K562 (cell line): ENCODE measurements around the gene AAR2. TPM values are rescaled to one million over a fixed set of nuclear protein-coding genes. Genes with fewer than 3 reads are reported as not detected.

Experiments used
- ATAC-seq: fragments of 200-7000 bp; cut with Tn5 transposase; 3 replicates; pipeline ENCODE4 v1.9.1; 2020; ENCODE audit warnings: moderate library complexity
- BruUV-seq: library from RNA; stranded (reverse); fragments of 400-500 nt; replicated peaks from 2 replicates; lab custom pipeline; 2021; lab: Mats Ljungman, UMichigan
- CTCF ChIA-PET: fragments of 300-600 bp; formaldehyde crosslinking; extraction: SDS; loops from one replicate; lab custom pipeline; 2021; ENCODE audit warnings: low intra/inter-chr PET ratio; lab: Yijun Ruan, JAX
- POLR2A ChIA-PET: fragments of 300-600, 350-650 bp; sonication (Branson Sonifier 250); formaldehyde crosslinking; extraction: SDS; loops from one replicate; lab custom pipeline; 2021; ENCODE audit warnings: antibody characterized with exemption, inconsistent platforms; lab: Yijun Ruan, JAX
- DNase-seq, 4 experiments: peaks; one replicate each; pipeline versions ENCODE4 v3.0.0 to v3.0.0-alpha.2; 2011 to 2018; ENCODE audit warnings: low spot score in 3 of 4, mixed read lengths in 3 of 4; ENCODE audit errors: extremely low read depth in 1 of 4
- FAIRE-seq: peaks from 2 replicates; lab custom pipeline; 2011; peaks lifted over from hg19 to GRCh38; lab: Jason Lieb, UNC
- H2AFZ ChIP-seq: 2 replicates; pipeline ENCODE4 v1.6.0; 2011; ENCODE audit warnings: low read depth, low read length, control low read depth, inconsistent platforms
- H3K27ac ChIP-seq: fragments of 200-600 bp; 3 replicates; pipeline ENCODE4 v1.8.0; 2011; ENCODE audit warnings: low read depth, mild to moderate bottlenecking, control low read depth, inconsistent platforms, low read length, moderate library complexity, mixed read lengths; ENCODE audit errors: extremely low read depth
- H3K27me3 ChIP-seq, 2 experiments: fragments of 300-600 bp in 1 of 2; 2 replicates in 1 of 2; 3 replicates in 1 of 2; pipeline versions ENCODE4 v1.6.0 to v1.8.0; 2011; ENCODE audit warnings: inconsistent platforms in 2 of 2, low read length in 2 of 2, mild to moderate bottlenecking in 1 of 2, mixed read lengths in 1 of 2, moderate library complexity in 1 of 2; ENCODE audit not compliant: control insufficient read depth in 2 of 2, insufficient read depth in 2 of 2
- H3K36me3 ChIP-seq: fragments of 300-600 bp; 3 replicates; pipeline ENCODE4 v1.8.0; 2011; ENCODE audit warnings: mild to moderate bottlenecking, low read length, inconsistent platforms; ENCODE audit not compliant: control insufficient read depth, insufficient read depth
- H3K4me1 ChIP-seq, 2 experiments: fragments of 200-600 bp in 1 of 2; replicated peaks in 1 of 2; 2 replicates in 1 of 2; 3 replicates in 1 of 2; pipeline versions ENCODE4 v1.5.1 to v1.8.0; 2011; ENCODE audit warnings: inconsistent platforms in 2 of 2, low read length in 2 of 2, mild to moderate bottlenecking in 1 of 2, mixed read lengths in 1 of 2, moderate library complexity in 1 of 2; ENCODE audit not compliant: control insufficient read depth in 2 of 2, insufficient read depth in 2 of 2
- H3K4me2 ChIP-seq: 2 replicates; pipeline ENCODE4 v1.6.1; 2011; ENCODE audit warnings: low read length, control low read depth, inconsistent platforms, mixed read lengths; ENCODE audit not compliant: insufficient read depth
- H3K4me3 ChIP-seq: fragments of 200-600 bp; sonication (generic), shearing (Covaris generic); 2 replicates; pipeline ENCODE4 v1.5.1; 2016; ENCODE audit warnings: control low read depth, inconsistent platforms
- H3K79me2 ChIP-seq: fragments of 200-600 bp; 3 replicates; pipeline ENCODE4 v1.8.0; 2011; ENCODE audit warnings: low read length, inconsistent platforms; ENCODE audit not compliant: control insufficient read depth, insufficient read depth
- H3K9ac ChIP-seq, 2 experiments: 2 replicates each; pipeline versions ENCODE4 v1.6.0 to v1.6.1; 2011; ENCODE audit warnings: low read depth in 2 of 2, low read length in 2 of 2, control low read depth in 1 of 2, inconsistent platforms in 1 of 2, mild to moderate bottlenecking in 1 of 2, mixed read lengths in 1 of 2; ENCODE audit not compliant: insufficient read depth in 1 of 2
- H3K9me1 ChIP-seq: one replicate; pipeline ENCODE4 v1.6.0; 2011; ENCODE audit warnings: inconsistent platforms, mild to moderate bottlenecking, low read length, moderate library complexity; ENCODE audit not compliant: control insufficient read depth, insufficient read depth
- H3K9me3 ChIP-seq: replicated peaks from 2 replicates; pipeline ENCODE4 v1.5.1; 2011; ENCODE audit warnings: low read depth, low read length, inconsistent platforms; ENCODE audit not compliant: control insufficient read depth, insufficient read depth
- H4K20me1 ChIP-seq: replicated peaks from 2 replicates; pipeline ENCODE4 v1.6.1; 2011; ENCODE audit warnings: low read length, inconsistent platforms, mixed read lengths; ENCODE audit not compliant: control insufficient read depth, insufficient read depth
- CBX3 ChIP-seq, 2 experiments: IDR thresholded peaks; 1 replicate in 1 of 2; 2 replicates in 1 of 2; pipeline ENCODE4 v1.6.1; 2012; ENCODE audit warnings: inconsistent platforms in 2 of 2, low read length in 2 of 2, borderline replicate concordance in 1 of 2, control low read depth in 1 of 2
- CCNT2 ChIP-seq: IDR thresholded peaks from 2 replicates; pipeline ENCODE4 v1.6.1; 2011; ENCODE audit warnings: borderline replicate concordance, low read depth, mild to moderate bottlenecking, moderate library complexity, mixed read lengths, low read length; ENCODE audit not compliant: insufficient read length; ENCODE audit errors: extremely low read depth
- EP300 ChIP-seq: IDR thresholded peaks from 2 replicates; pipeline ENCODE4 v1.6.1; 2012; ENCODE audit warnings: low read length, improper control_type of control experiment
- FOXJ2 ChIP-seq: fragments of 200-800 bp; sonication (Bioruptor generic); IDR thresholded peaks from 2 replicates; pipeline ENCODE4 v1.6.1; 2016; ENCODE audit warnings: missing genetic modification characterization, missing compliant biosample characterization
- FOXJ3 ChIP-seq: sonication (generic); formaldehyde crosslinking; IDR thresholded peaks from 2 replicates; pipeline ENCODE4 v1.4.0; 2020; ENCODE audit warnings: mild to moderate bottlenecking, missing genetic modification reagents
- LEF1 ChIP-seq: fragments of 450-650 bp; IDR thresholded peaks from 2 replicates; pipeline ENCODE4 v1.6.1; 2016; ENCODE audit warnings: mild to moderate bottlenecking
- TARDBP ChIP-seq: fragments of 450-650 bp; IDR thresholded peaks from 2 replicates; pipeline ENCODE4 v1.6.1; 2016
- ZNF57 ChIP-seq: fragments of 450-650 bp; formaldehyde crosslinking; IDR thresholded peaks from 2 replicates; pipeline ENCODE4 v1.4.0; 2020; ENCODE audit warnings: mild to moderate bottlenecking, moderate library complexity
- WGBS: fragments of 100-300 bp; shearing (Covaris generic); methylation state at CpG from one replicate; pipeline ENCODE4 v1.1.6; 2016; ENCODE audit warnings: low coverage, mixed read lengths; ENCODE audit not compliant: insufficient coverage; ENCODE audit errors: missing lambda C conversion rate; 5-methylcytosine and 5-hydroxymethylcytosine counted together
- in situ Hi-C: fragments of 300-500 bp; cut with MboI; formaldehyde crosslinking; loops from 4 replicates; pipeline ENCODE4 v1.15.0; 2018; ENCODE audit warnings: inconsistent platforms, mixed read lengths
- intact Hi-C: fragments of 100-400 bp; cut with micrococcal nuclease; formaldehyde crosslinking; loops from 2 replicates; pipeline ENCODE4 v1.14.2; 2022
- polyA plus RNA-seq, 8 experiments: library from polyadenylated mRNA; depleted of rRNA in 4 of 8; stranded (reverse) in 5 of 8; unstranded in 3 of 8; fragments of >200 nt; fragmentation: Nextera tagmentation in 2 of 8; fragmentation: Illumina TruSeq in 1 of 8; extraction: Ambion mirVana in 2 of 8; extraction: Trizol in 1 of 8; gene quantifications; 2 replicates each; pipeline versions ENCODE4 v1.2.1 to v1.2.3, GENCODE V29; 2011 to 2014; ENCODE audit warnings: inconsistent platforms in 1 of 8, missing spikeins in 1 of 8
- total RNA-seq, 7 experiments: library from RNA; depleted of rRNA in 6 of 7; stranded (reverse); fragments of >200 nt in 6 of 7; fragmentation: Illumina TruSeq in 2 of 7; extraction: Trizol in 2 of 7; gene quantifications; 2 replicates each; pipeline versions ENCODE4 v1.2.1 to v1.2.3, GENCODE V29; 2011 to 2021; ENCODE audit warnings: low replicate concordance in 1 of 7

The AAR2 gene
- total and polyA plus RNA-seq, 9 of the 15 experiments (the other 6 are each of a cell fraction or from before 2014, with no cell fraction given): 6.5 to 36.2 (median 24.7) TPM

DNA sequence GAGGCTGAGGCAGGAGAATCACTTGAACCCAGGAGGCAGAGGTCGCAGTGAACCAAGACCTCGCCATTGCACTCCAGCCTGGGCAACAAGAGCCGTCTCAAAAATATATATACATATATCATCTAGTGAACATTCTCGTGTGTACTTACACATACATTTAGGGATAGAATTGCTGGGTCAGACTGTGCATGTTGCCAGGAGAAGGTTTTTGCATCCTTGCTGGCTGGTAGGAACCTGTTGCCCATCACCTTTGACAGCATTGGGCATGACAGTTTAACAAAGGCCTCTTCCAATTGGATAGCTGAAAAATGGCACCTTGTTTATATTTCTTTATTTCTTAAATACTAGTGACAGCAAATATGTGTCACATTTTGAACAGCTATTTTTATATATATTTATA is 5.4 kb downstream of the AAR2 start:
- WGBS: 89% methylated on average over 4 of the region's 4 CpGs
- Histone ChIP-seq H3K79me2 (peaks cover 28% of the 10 kb centered on the region), H3K9ac (no peak overlapping the region), H3K4me1 (peaks cover 0 to 5% of the 10 kb centered on the region in 2 experiments; a peak in 2 of 5 replicates), H3K36me3 (peaks cover 81% of the 10 kb centered on the region), H3K27me3 (no peaks in the 10 kb centered on the region), H4K20me1 (no peaks in the 10 kb centered on the region; the same call in 1 of the 2 replicates), H3K4me3 (no peak overlapping the region), H2AFZ (no peak overlapping the region), H3K4me2 (no peak overlapping the region), H3K9me1 (no peaks in the 10 kb centered on the region), H3K9me3 (no peaks in the 10 kb centered on the region), H3K27ac (no peak overlapping the region)
- CTCF ChIA-PET: interaction anchor here (0.6 kb wide), 1 partner anchor 126 kb away, joined by 3 read pairs; no protein-coding TSS in a partner anchor
- no peak for FAIRE-seq
- ATAC-seq: no peak
- intact Hi-C loops (no loop called here), in situ Hi-C loops (no loop called here)
- BruUV-seq: no TSS peak
- TF ChIP-seq CBX3 (IDR thresholded peaks at IDR 0.05; ENCODE audit: borderline replicate concordance in 1 of 2, low read length in 2 of 2) (no peak), FOXJ3 (CRISPR knock-in tag) (no peak), EP300 (no peak), FOXJ2 (tag) (no peak), ZNF57 (CRISPR knock-in tag) (no peak), LEF1 (no peak), CCNT2 (no peak), TARDBP (no peak)
- POLR2A ChIA-PET: no interaction called here
- no peak for DNase-seq
